Activated T-helper 1 cell treated with anti-CD3 and anti-CD28 coated beads, Interleukin-2, amount 50 U/mL, for 16 hours (primary cell): ENCODE data around the gene DNAJB8.

Source experiments
- DNase-seq, 2 donors: peaks; one replicate each; pipeline ENCODE4 v3.0.0-alpha.2; 2020; ENCODE audit warnings: low read depth in 1 of 2, low spot score in 1 of 2

The DNAJB8 gene

DNA sequence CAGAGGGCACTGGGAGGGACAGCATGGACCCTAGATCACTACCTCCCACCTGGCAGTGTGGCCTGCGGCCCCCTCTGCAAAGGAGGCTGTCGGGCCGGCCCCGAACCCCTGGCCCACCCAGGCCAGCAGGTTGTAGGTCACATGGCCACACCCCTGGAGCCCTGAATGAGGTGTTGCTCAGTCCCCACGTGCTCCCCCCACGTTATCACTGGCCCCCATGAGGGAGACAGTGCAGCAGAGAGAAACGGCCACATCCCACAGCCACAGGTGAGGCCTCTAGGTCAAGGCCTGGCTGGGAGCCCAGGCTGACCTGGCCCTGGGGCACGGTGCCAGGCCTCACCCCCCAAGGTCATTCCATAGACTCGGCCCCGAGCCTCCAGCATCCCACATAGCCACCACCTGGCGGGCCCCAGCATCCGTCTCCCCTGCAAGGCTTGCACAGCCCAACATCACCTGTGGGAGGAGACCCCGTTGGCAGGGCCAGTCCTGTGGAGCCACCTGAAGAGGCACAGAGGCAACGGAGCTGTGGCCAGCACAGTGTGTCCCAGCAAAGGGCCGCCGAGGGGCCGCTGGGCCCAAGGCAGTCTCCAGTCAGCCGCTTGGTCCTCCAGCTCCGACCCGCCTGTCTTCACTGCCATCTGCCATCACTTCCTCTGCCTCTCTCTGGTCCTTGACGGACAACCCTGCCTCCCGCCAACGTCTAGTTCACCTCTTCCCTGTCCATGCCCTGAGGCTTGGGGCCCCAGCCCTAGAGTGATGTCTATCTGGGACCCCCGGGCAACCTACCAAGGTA lies 53.1 kb downstream of the DNAJB8 start:
- no peak for DNase-seq

DNA sequence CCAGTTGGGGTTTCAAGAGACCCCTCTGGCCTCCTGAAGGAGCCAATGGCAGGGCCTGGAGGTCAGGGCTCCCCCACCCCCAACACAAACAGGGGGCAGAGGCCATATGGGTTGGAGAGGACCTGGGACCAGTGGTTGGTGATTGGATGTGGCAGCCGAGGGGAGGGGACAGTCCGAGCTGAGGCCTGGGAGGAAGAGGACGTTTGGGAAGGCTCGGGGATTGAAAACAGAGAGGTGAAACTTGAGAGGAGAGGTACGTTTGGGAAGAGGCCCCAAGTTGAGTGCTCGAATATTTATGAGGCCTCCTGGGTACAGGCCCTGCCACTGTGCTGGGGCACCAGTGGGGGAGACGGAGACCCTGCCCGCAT lies 53.7 kb downstream of the DNAJB8 start:
- no peak for DNase-seq
